Suppressor macrophage treated with lipopolysaccharide for 1 hour (primary cell): ENCODE results near the gene PARP11.
"Not testable (repeated sequence)": the region's sequence is repeated elsewhere in the genome, so short reads cannot be mapped to it uniquely, and the experiment has no call there.

Experiments used
- DNase-seq, 3 donors: peaks; one replicate each; pipeline ENCODE4 v3.0.0-alpha.2; 2020 to 2022

PARP11 gene

GRCh38 chr12:3882896-3883564 is 9.8 kb upstream of the PARP11 start:
- peak in 1 of 3 donors; percentile 30 for DNase-seq

- no peak for DNase-seq
Measured at GRCh38 chr12:3882406-3882805, 9.2 kb upstream of the PARP11 start.

- no peak for DNase-seq
Measured at GRCh38 chr12:3881281-3881950, 8.2 kb upstream of the PARP11 start.

- DNase-seq: no peak
Measured at GRCh38 chr12:3879846-3880245, 6.6 kb upstream of the PARP11 start.

- no peak for DNase-seq
Measured at GRCh38 chr12:3871356-3871755, 1.8 kb downstream of the PARP11 start.

- peak; percentile 49 to 88 (median 63) for DNase-seq
Measured at GRCh38 chr12:3869865-3870264, 3.3 kb downstream of the PARP11 start.

GRCh38 chr12:3869433-3869832 is 3.8 kb downstream of the PARP11 start:
- DNase-seq: peak in 1 of 3 donors; percentile 15

- DNase-seq: no peak
Measured at GRCh38 chr12:3863756-3864155, 9.4 kb downstream of the PARP11 start.

- DNase-seq: no peak
Measured at GRCh38 chr12:3842517-3842916, 30.7 kb downstream of the PARP11 start.

- no peak for DNase-seq
Measured at GRCh38 chr12:3841783-3842182, 31.4 kb downstream of the PARP11 start.

- not testable (repeated sequence) for DNase-seq
Measured at GRCh38 chr12:3840833-3841232, 32.4 kb downstream of the PARP11 start.

- not testable (repeated sequence) for DNase-seq
Measured at GRCh38 chr12:3839745-3840144, 33.5 kb downstream of the PARP11 start.

GRCh38 chr12:3838701-3839548 is 34.3 kb downstream of the PARP11 start:
- peak; percentile 60 to 81 (median 66) for DNase-seq

GRCh38 chr12:3838076-3838475 is 35.1 kb downstream of the PARP11 start:
- DNase-seq: peak; percentile 37 to 89 (median 87)

- DNase-seq: no peak
Measured at GRCh38 chr12:3837049-3837448, 36.1 kb downstream of the PARP11 start.

- peak; percentile 29 to 52 (median 35) for DNase-seq
Measured at GRCh38 chr12:3836641-3837040, 36.6 kb downstream of the PARP11 start.

- no peak for DNase-seq
Measured at GRCh38 chr12:3835914-3836313, 37.3 kb downstream of the PARP11 start.

GRCh38 chr12:3834774-3835173 is 38.4 kb downstream of the PARP11 start:
- peak; percentile 24 to 47 (median 36) for DNase-seq

- DNase-seq: no peak
Measured at GRCh38 chr12:3833670-3834310, 39.4 kb downstream of the PARP11 start.

GRCh38 chr12:3832738-3833137 is 40.5 kb downstream of the PARP11 start:
- no peak for DNase-seq

- DNase-seq: no peak
Measured at GRCh38 chr12:3828888-3829287, 44.3 kb downstream of the PARP11 start.

GRCh38 chr12:3827301-3828000 is 45.7 kb downstream of the PARP11 start:
- DNase-seq: peak; percentile 29 to 39 (median 32)
